Panc1 (cell line): ENCODE results near the gene RAD9A.

Experiments used
- CTCF ChIP-seq: fragments of 450-650 bp; IDR thresholded peaks from 2 replicates; pipeline ENCODE4 v1.5.1; 2017; ENCODE audit warnings: mild to moderate bottlenecking
- POLR2AphosphoS5 ChIP-seq: IDR thresholded peaks from 2 replicates; pipeline ENCODE4 v1.6.1; 2012; ENCODE audit warnings: mild to moderate bottlenecking, low read depth, low read length, moderate library complexity
- REST ChIP-seq, 2 experiments: IDR thresholded peaks; 2 replicates each; pipeline ENCODE4 v1.6.1; 2011 to 2012; ENCODE audit warnings: low read depth in 2 of 2, control low read depth in 1 of 2, low read length in 1 of 2, mild to moderate bottlenecking in 1 of 2, moderate library complexity in 1 of 2; ENCODE audit not compliant: insufficient read depth in 1 of 2
- SIN3A ChIP-seq: IDR thresholded peaks from 2 replicates; pipeline ENCODE4 v1.6.1; 2012; ENCODE audit warnings: low read depth, mild to moderate bottlenecking, low read length, moderate library complexity, borderline replicate concordance; ENCODE audit not compliant: insufficient read depth

- TF ChIP-seq CTCF: no peak
- no peak for TF ChIP-seq SIN3A
- TF ChIP-seq POLR2AphosphoS5: no peak
- TF ChIP-seq REST (IDR thresholded peaks at IDR 0.05; ENCODE audit: insufficient read depth in 1 of 2, low read depth in 2 of 2, low read length in 1 of 2): no peak
These were observed 35.9 kb upstream of the RAD9A start for GRCh38 chr11:67355794-67356386.
